ENCODE measurements around the gene ROCK1. TPM values are rescaled to one million over a fixed set of nuclear protein-coding genes. Genes with fewer than 3 reads are reported as not detected.
"Not testable (repeated sequence)": the region's sequence is repeated elsewhere in the genome, so short reads cannot be mapped to it uniquely, and the experiment has no call there.

Gene ROCK1
- 10 to 100 TPM; 64.8 to 71.7 (median 67.1) TPM for total RNA-seq (2021; fragmentation: NEBNext Ultra II Directional; extraction: Animal tissue kit (Norgen Biotek cat#: 25700))
- long read RNA-seq, partial matches to known transcripts, result 139 of 158 reads
- long read RNA-seq, other reads (novel, unspliced or antisense), result 19 of 158 reads

DNA sequence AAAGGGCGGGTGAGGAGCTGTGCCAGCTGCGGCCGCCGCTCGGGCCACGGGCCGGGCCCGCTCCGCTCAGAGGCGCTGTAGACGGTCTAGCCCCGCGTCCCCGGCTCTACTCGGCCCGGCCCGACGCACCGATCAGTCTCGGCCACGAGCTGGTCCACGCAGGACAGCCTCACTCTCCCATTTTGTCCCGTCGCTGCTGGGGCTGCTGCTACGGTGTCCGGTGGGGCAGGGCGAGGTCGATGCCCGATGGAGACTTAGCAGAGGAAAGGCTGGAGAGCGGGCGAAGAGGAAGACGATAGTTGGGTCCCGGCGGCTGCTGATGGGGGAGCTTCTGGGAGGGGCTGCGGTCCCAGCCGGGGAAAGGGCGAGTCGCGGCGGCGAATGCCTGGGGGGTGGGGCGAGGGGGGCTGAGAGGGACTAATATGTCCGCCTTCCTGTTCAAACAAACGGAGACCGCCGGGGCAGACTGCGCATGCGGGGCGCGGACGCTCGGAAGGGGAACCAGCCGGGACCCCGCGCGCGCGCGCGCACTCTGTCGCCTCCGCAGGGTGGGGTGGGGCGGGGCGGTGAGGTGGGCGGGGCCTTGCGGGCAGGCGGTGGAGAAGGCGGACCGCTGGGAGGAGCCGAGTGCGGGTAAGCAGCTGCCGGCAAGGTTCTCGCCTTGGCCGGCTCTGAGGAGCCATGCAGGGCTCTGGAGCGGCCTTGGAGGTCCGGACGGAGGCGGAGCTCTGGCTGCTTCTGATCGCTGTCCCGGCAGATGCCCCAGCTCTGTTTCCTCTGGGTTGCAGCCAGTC is at the start of gene ROCK1:
TSS of gene ROCK1 (minus strand) at position 468 of the 794 bp plus-strand sequence. CDS start 903 bp downstream, outside the sequence.
- no peaks in the 10 kb centered on the region; the same call in 1 of the 2 replicates for H3K27me3 Mint-ChIP-seq (ENCODE audit: insufficient read depth)
- H3K27ac Mint-ChIP-seq, result peak within 1 kb of the TSS; percentile 96
- peaks cover 38% of the 10 kb centered on the region for H3K4me1 Mint-ChIP-seq (ENCODE audit: low read depth)
- DNase-seq, result peak; percentile 97
- H3K9me3 Mint-ChIP-seq, result no peaks in the 10 kb centered on the region
- H3K4me3 Mint-ChIP-seq, result no peak within 1 kb of the TSS; the same call in 1 of the 2 replicates
- TF ChIP-seq, protein P1, sequence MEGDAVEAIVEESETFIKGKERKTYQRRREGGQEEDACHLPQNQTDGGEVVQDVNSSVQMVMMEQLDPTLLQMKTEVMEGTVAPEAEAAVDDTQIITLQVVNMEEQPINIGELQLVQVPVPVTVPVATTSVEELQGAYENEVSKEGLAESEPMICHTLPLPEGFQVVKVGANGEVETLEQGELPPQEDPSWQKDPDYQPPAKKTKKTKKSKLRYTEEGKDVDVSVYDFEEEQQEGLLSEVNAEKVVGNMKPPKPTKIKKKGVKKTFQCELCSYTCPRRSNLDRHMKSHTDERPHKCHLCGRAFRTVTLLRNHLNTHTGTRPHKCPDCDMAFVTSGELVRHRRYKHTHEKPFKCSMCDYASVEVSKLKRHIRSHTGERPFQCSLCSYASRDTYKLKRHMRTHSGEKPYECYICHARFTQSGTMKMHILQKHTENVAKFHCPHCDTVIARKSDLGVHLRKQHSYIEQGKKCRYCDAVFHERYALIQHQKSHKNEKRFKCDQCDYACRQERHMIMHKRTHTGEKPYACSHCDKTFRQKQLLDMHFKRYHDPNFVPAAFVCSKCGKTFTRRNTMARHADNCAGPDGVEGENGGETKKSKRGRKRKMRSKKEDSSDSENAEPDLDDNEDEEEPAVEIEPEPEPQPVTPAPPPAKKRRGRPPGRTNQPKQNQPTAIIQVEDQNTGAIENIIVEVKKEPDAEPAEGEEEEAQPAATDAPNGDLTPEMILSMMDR (IDR thresholded peaks at IDR 0.05), result no peak
- peaks cover 13% of the 10 kb centered on the region for H3K36me3 Mint-ChIP-seq (ENCODE audit: low read depth)

DNA sequence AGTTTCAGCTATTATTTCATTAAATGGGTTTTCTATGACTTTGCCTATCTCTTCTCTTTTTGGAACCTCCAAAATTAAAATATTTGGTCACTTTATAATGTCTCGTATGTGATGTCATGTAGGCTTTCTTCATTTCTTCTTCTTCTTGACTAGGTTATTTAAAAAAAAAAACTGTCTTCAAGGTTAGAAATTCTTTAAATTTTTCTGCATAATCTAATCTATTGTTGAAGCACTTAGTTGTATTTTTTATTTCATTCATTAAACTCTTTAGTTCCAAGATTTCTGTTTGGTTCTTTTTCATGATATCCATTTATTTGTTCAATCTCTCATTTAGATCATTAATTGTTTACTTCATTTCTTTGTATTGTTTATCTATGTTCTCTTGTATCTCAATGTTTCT is 43.8 kb upstream of the ROCK1 start:
- no peak overlapping the region for H3K4me3 Mint-ChIP-seq
- no peak overlapping the region for H3K27ac Mint-ChIP-seq
- peaks cover 3% of the 10 kb centered on the region; the same call in 1 of the 2 replicates for H3K27me3 Mint-ChIP-seq (ENCODE audit: insufficient read depth)
- TF ChIP-seq, protein P1 (IDR thresholded peaks at IDR 0.05), result no peak
- no peaks in the 10 kb centered on the region for H3K4me1 Mint-ChIP-seq (ENCODE audit: low read depth)
- H3K36me3 Mint-ChIP-seq (ENCODE audit: low read depth), result peaks cover 23% of the 10 kb centered on the region
- no peak for DNase-seq
- H3K9me3 Mint-ChIP-seq, result peaks cover 22% of the 10 kb centered on the region

DNA sequence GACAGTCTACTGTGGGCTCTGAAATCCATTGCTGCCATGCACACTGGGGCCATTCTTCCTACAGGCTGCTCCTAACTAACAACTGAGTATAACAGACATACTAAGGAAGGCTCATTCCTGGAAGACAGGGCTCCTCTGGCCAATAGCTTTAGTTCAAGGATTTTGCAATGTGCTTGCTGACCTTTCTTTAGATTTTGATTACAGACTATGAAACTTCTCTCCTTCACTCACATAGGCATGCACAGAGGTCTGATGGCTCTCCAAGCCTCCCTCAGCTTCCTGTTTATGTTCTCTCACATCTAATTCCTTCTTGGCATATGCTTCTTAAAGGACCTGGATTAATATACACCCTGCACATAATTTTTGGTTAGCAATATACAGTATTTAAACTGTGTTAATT is 34.4 kb upstream of the ROCK1 start:
- DNase-seq, result no peak
- H3K9me3 Mint-ChIP-seq, result no peaks in the 10 kb centered on the region; the same call in 1 of the 2 replicates
- H3K4me3 Mint-ChIP-seq, result no peak overlapping the region
- H3K27me3 Mint-ChIP-seq (ENCODE audit: insufficient read depth), result peaks cover 3% of the 10 kb centered on the region; the same call in 1 of the 2 replicates
- TF ChIP-seq, protein P1 (IDR thresholded peaks at IDR 0.05), result no peak
- H3K36me3 Mint-ChIP-seq (ENCODE audit: low read depth), result peaks cover 7% of the 10 kb centered on the region; the same call in 1 of the 2 replicates
- no peak overlapping the region for H3K27ac Mint-ChIP-seq
- peaks cover 21% of the 10 kb centered on the region for H3K4me1 Mint-ChIP-seq (ENCODE audit: low read depth)

DNA sequence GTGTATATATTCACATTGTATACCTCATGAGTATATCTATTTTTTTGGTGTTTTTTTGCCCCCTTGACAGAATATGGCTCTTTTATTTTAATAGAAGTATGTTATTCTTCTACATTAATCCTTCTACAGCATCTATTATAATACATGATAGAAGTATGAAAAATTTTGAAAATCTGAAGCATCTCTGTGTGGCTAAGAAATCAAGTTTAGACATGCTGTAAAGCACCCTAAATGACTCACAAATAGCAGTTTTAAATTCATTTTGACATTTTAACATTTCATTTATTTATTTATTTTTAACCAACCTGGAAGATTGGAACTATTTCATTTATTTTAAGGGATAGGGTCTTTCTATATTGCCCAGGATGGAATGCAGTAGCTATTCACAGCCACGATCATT is 33.8 kb upstream of the ROCK1 start:
- H3K27me3 Mint-ChIP-seq (ENCODE audit: insufficient read depth), result peaks cover 3% of the 10 kb centered on the region; the same call in 1 of the 2 replicates
- peaks cover 2% of the 10 kb centered on the region; the same call in 1 of the 2 replicates for H3K36me3 Mint-ChIP-seq (ENCODE audit: low read depth)
- TF ChIP-seq, protein P1 (IDR thresholded peaks at IDR 0.05), result no peak
- no peak for DNase-seq
- H3K4me3 Mint-ChIP-seq, result no peak overlapping the region
- no peak overlapping the region for H3K27ac Mint-ChIP-seq
- H3K9me3 Mint-ChIP-seq, result no peaks in the 10 kb centered on the region; the same call in 1 of the 2 replicates
- peaks cover 21% of the 10 kb centered on the region for H3K4me1 Mint-ChIP-seq (ENCODE audit: low read depth)

DNA sequence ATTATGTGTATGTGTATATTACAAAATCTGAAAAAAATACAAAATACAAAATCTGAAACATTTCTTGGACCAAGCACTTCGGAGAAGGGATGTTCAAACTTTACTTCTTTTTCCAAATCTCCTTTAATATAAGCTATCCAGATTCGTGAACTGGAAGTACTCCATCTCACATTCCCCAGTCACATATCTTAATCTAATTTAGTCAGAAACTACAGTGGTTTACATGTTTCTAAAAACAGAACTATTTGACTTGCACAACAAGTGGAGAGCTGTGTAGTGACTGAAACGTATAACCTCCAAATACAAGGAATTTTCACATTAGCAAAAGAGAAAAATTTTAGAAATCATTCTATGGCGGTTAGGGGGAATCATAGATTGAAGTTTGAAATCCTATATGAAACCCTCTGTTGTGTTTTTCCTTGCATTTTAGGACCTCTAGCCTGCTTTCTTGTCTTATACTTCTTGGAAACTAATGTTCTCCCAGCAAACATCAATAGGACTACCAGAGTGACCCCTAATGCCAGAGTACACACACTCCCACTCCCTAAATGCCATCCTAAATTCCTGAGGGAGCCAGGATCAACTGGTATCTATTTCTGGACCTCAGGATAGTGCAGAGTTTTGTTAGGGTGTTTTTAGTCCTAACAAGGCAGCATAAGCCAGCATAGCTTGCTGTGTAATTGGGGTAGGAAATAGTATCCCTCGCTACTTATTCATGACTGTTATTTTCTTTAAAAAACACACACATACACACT is 30.2 kb upstream of the ROCK1 start:
- Mint-ChIP-seq H3K36me3 (ENCODE audit: low read depth) (no peaks in the 10 kb centered on the region), H3K9me3 (no peaks in the 10 kb centered on the region; the same call in 1 of the 2 replicates), H3K4me1 (ENCODE audit: low read depth) (peaks cover 14% of the 10 kb centered on the region), H3K4me3 (peak overlapping the region; percentile 12; the same call in 1 of the 2 replicates), H3K27ac (peak overlapping the region; percentile 52), H3K27me3 (ENCODE audit: insufficient read depth) (no peaks in the 10 kb centered on the region)
- TF ChIP-seq, protein P1 (IDR thresholded peaks at IDR 0.05), result no peak
- no peak for DNase-seq

DNA sequence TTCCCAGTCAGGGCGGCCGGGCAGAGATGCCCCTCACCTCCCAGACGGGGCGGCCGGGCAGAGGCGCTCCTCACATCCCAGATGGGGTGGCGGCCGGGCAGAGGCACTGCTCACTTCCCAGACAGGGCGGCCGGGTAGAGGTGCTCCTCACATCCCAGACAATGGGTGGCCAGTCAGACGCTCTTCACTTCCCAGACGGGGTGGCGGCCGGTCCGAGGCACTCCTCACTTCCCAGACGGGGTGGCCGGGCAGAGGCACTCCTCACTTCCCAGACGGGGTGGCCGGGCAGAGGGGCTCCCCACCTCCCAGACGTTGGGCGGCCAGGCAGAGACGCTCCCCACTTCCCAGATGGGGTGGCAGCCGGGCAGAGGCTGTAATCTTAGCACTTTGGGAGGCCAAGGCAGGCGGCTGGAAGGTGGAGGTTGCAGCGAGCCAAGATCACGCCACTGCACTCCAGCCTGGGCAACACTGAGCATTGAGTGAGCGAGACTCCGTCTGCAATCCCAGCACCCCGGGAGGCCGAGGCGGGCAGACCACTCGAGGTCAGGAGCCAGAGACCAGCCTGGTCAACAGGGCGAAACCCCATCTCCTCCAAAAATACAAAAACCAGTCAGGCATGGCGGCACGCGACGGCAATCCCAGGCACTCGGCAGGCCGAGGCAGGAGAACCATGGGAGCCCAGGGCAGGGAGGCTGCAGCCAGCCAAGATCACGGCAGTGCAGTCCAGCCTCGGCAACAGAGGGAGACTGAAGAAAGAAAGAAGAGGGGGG is 26.3 kb upstream of the ROCK1 start:
- H3K4me1 Mint-ChIP-seq (ENCODE audit: low read depth), result peaks cover 26% of the 10 kb centered on the region

More for the DNA sequence above, 26.3 kb upstream of the ROCK1 start:
- not testable (repeated sequence) for H3K27ac Mint-ChIP-seq; DNase-seq; H3K9me3 Mint-ChIP-seq; H3K4me3 Mint-ChIP-seq; H3K27me3 Mint-ChIP-seq (ENCODE audit: insufficient read depth); H3K36me3 Mint-ChIP-seq (ENCODE audit: low read depth)
